Neural cell (in vitro differentiated cells): ENCODE data around the gene MAN2B2. TPM values are rescaled to one million over a fixed set of nuclear protein-coding genes. Genes with fewer than 3 reads are reported as not detected.

Experiments
- H2AFZ ChIP-seq: fragments of 200-600, 300-800 bp; sonication (generic), shearing (Covaris generic); 2 replicates; pipeline ENCODE4 v1.6.0; 2014; ENCODE audit warnings: low read depth, mild to moderate bottlenecking, antibody characterized with exemption, low read length, moderate library complexity
- H3F3A ChIP-seq: fragments of 200-600 bp; shearing (Covaris generic); 2 replicates; pipeline ENCODE4 v1.6.1; 2016; ENCODE audit warnings: mild to moderate bottlenecking, moderate library complexity, mixed read lengths, antibody characterized with exemption, low read length; ENCODE audit not compliant: insufficient read depth, poor library complexity, severe bottlenecking
- H3K27ac ChIP-seq: fragments of 200-600, 300-800 bp; sonication (generic), shearing (Covaris generic); 2 replicates; pipeline ENCODE4 v1.5.1; 2014; ENCODE audit warnings: mild to moderate bottlenecking, low read length, moderate library complexity
- H3K27me3 ChIP-seq: fragments of 300-800, 200-600 bp; sonication (generic), shearing (Covaris generic); 2 replicates; pipeline ENCODE4 v1.6.0; 2014; ENCODE audit warnings: mild to moderate bottlenecking, low read depth, low read length, moderate library complexity; ENCODE audit not compliant: insufficient read depth
- H3K36me3 ChIP-seq: fragments of 300-800, 200-600 bp; sonication (generic), shearing (Covaris generic); 2 replicates; pipeline ENCODE4 v1.5.1; 2014; ENCODE audit warnings: mild to moderate bottlenecking, antibody characterized with exemption, low read length, moderate library complexity; ENCODE audit not compliant: insufficient read depth
- H3K4me2 ChIP-seq: fragments of 300-800, 200-600 bp; sonication (generic), shearing (Covaris generic); 2 replicates; pipeline ENCODE4 v1.6.0; 2014; ENCODE audit warnings: mild to moderate bottlenecking, low read length
- H3K4me3 ChIP-seq: fragments of 300-800, 200-600 bp; sonication (generic), shearing (Covaris generic); 2 replicates; pipeline ENCODE4 v1.5.1; 2014; ENCODE audit warnings: mild to moderate bottlenecking, low read length, moderate library complexity
- H3K79me2 ChIP-seq: fragments of 200-600 bp; shearing (Covaris generic); replicated peaks from 2 replicates; pipeline ENCODE4 v1.6.0; 2014; ENCODE audit warnings: mild to moderate bottlenecking, low read length, moderate library complexity; ENCODE audit not compliant: insufficient read depth
- H3K9ac ChIP-seq: fragments of 300-800, 200-600 bp; sonication (generic), shearing (Covaris generic); 2 replicates; pipeline ENCODE4 v1.6.1; 2016; ENCODE audit warnings: mild to moderate bottlenecking, low read length, mixed read lengths
- H3K9me2 ChIP-seq: fragments of 200-600 bp; shearing (Covaris generic); 2 replicates; pipeline ENCODE4 v1.6.1; 2016; ENCODE audit warnings: mild to moderate bottlenecking, low read length, mixed read lengths; ENCODE audit not compliant: insufficient read depth
- H3K9me3 ChIP-seq: fragments of 200-600, 300-800 bp; sonication (generic), shearing (Covaris generic); 2 replicates; pipeline ENCODE4 v1.6.1; 2016; ENCODE audit warnings: mild to moderate bottlenecking, mixed run types, low read length, moderate library complexity, mixed read lengths
- H4K20me1 ChIP-seq: fragments of 200-600 bp; shearing (Covaris generic); 2 replicates; pipeline ENCODE4 v1.6.1; 2016; ENCODE audit warnings: mild to moderate bottlenecking, mixed run types; ENCODE audit not compliant: insufficient read depth
- CTCF ChIP-seq: fragments of 450-650 bp; IDR thresholded peaks from 2 replicates; pipeline ENCODE4 v1.5.1; 2014; ENCODE audit warnings: antibody characterized with exemption, mild to moderate bottlenecking, moderate library complexity; ENCODE audit not compliant: poor library complexity, severe bottlenecking
- EP300 ChIP-seq: fragments of 450-650 bp; conservative IDR thresholded peaks from 2 replicates; pipeline ENCODE4 v1.6.1; 2014; ENCODE audit warnings: antibody characterized with exemption, mild to moderate bottlenecking, moderate library complexity; ENCODE audit not compliant: poor library complexity, severe bottlenecking
- EZH2 ChIP-seq: fragments of 200-600, 300-800 bp; shearing (Covaris generic), sonication (generic); IDR thresholded peaks from 2 replicates; pipeline ENCODE4 v1.6.1; 2014; ENCODE audit warnings: antibody characterized with exemption, low read length, borderline replicate concordance, mild to moderate bottlenecking; ENCODE audit not compliant: insufficient read depth, poor library complexity, severe bottlenecking
- MXI1 ChIP-seq: fragments of 450-650 bp; conservative IDR thresholded peaks from 2 replicates; pipeline ENCODE4 v1.6.1; 2014; ENCODE audit warnings: antibody characterized with exemption, mild to moderate bottlenecking; ENCODE audit not compliant: poor library complexity, severe bottlenecking
- POLR2AphosphoS5 ChIP-seq: IDR thresholded peaks from 2 replicates; pipeline ENCODE4 v1.6.1; 2012
- RAD21 ChIP-seq: fragments of 450-650 bp; conservative IDR thresholded peaks from 2 replicates; pipeline ENCODE4 v1.6.1; 2014; ENCODE audit warnings: antibody characterized with exemption, mild to moderate bottlenecking, moderate library complexity
- REST ChIP-seq: IDR thresholded peaks from 2 replicates; pipeline ENCODE4 v1.6.1; 2012; ENCODE audit warnings: borderline replicate concordance
- SMC3 ChIP-seq: fragments of 450-650 bp; conservative IDR thresholded peaks from 2 replicates; pipeline ENCODE4 v1.6.1; 2014; ENCODE audit warnings: antibody characterized with exemption, mild to moderate bottlenecking, moderate library complexity; ENCODE audit not compliant: poor library complexity
- TAF1 ChIP-seq: IDR thresholded peaks from 2 replicates; pipeline ENCODE4 v1.6.1; 2012; ENCODE audit warnings: low read depth
- polyA plus RNA-seq: library from polyadenylated mRNA; depleted of rRNA; stranded (reverse); fragments of >200 nt; gene quantifications from 2 replicates; pipeline ENCODE4 v1.2.3, GENCODE V29; 2014

Gene MAN2B2
- polyA plus RNA-seq, 1 donor from 2014 or later, result 7.5 TPM

GRCh38 chr4:6668391-6668790 is 93.4 kb downstream of the MAN2B2 start:
- Histone ChIP-seq H3K27me3 (no peaks in the 10 kb centered on the region), H3K4me2 (no peak overlapping the region), H2AFZ (no peak overlapping the region), H3F3A (no peaks in the 10 kb centered on the region), H3K9ac (no peak overlapping the region), H4K20me1 (no peaks in the 10 kb centered on the region), H3K27ac (no peak overlapping the region), H3K4me3 (no peak overlapping the region), H3K79me2 (no peaks in the 10 kb centered on the region), H3K9me2 (no peaks in the 10 kb centered on the region), H3K9me3 (no peaks in the 10 kb centered on the region), H3K36me3 (no peaks in the 10 kb centered on the region)
- no peak for TF ChIP-seq SMC3
- no peak for TF ChIP-seq EZH2
- TF ChIP-seq REST, result no peak
- TF ChIP-seq MXI1, result no peak
- no peak for TF ChIP-seq CTCF
- TF ChIP-seq TAF1, result no peak
- no peak for TF ChIP-seq POLR2AphosphoS5
- no peak for TF ChIP-seq EP300
- TF ChIP-seq RAD21, result no peak

GRCh38 chr4:6671648-6672047 is 96.7 kb downstream of the MAN2B2 start:
- Histone ChIP-seq H3K9me3 (no peaks in the 10 kb centered on the region), H3K36me3 (no peaks in the 10 kb centered on the region), H3K27ac (no peak overlapping the region), H3K4me3 (no peak overlapping the region), H4K20me1 (no peaks in the 10 kb centered on the region), H3K9me2 (no peaks in the 10 kb centered on the region), H3F3A (no peaks in the 10 kb centered on the region), H3K27me3 (no peaks in the 10 kb centered on the region), H3K4me2 (no peak overlapping the region), H2AFZ (no peak overlapping the region), H3K9ac (no peak overlapping the region), H3K79me2 (peaks cover 8% of the 10 kb centered on the region)
- TF ChIP-seq RAD21 (no peak), EZH2 (no peak), TAF1 (no peak), MXI1 (no peak), POLR2AphosphoS5 (no peak), CTCF (no peak), REST (no peak), SMC3 (no peak), EP300 (no peak)
